Astrocyte of the cerebellum (primary cell): ENCODE results near the gene SEPTIN10.

Experiments used
- DNase-seq: peaks from one replicate; pipeline ENCODE4 v3.0.0-alpha.2; 2011; ENCODE audit warnings: low read depth
- H3K4me3 ChIP-seq: 2 replicates; pipeline ENCODE4 v1.5.1; 2011; ENCODE audit warnings: mild to moderate bottlenecking, low read depth, low read length, moderate library complexity
- CTCF ChIP-seq: IDR thresholded peaks from 2 replicates; pipeline ENCODE4 v1.5.1; 2012; ENCODE audit warnings: low read length, low read depth, moderate library complexity, mild to moderate bottlenecking; ENCODE audit errors: missing control alignments
- in situ Hi-C: cut with HindIII; loops from 2 replicates; pipeline ENCODE4 v1.10.0; 2017; ENCODE audit warnings: low sequenced_read_pairs

SEPTIN10 gene

GRCh38 chr2:109649736-109650695 lies 36.2 kb upstream of the SEPTIN10 start:
- H3K4me3 ChIP-seq: no peak overlapping the region
- in situ Hi-C loops: loop anchor here (5.0 kb wide), 3 partner anchors 43 to 93 kb away; no protein-coding TSS in a partner anchor
- no peak for TF ChIP-seq CTCF
- DNase-seq: no peak

- in situ Hi-C loops: loop anchor here (5.0 kb wide), 3 partner anchors 41 to 91 kb away; no protein-coding TSS in a partner anchor
- no peak overlapping the region for H3K4me3 ChIP-seq
- no peak for DNase-seq
- TF ChIP-seq CTCF: no peak
Measured at GRCh38 chr2:109648041-109648527, 34.3 kb upstream of the SEPTIN10 start.

DNA sequence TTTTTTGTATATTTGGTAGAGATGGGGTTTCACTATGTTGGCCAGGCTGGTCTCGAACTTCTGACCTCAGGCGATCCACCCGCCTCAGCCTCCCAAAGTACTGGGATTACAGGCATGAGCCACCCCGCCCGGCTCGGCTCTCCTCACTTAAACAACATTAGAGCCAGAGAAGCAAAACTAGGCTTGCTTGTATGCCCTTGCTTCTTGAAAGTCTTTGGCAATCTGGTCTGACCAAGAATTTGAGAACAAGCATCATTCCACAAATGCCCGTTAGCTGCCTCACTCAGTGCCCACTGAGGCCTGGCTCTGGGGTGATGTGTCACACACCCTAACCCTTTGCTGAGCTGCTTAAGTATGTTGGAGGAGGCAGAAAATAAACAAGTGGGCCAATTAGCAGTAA lies 33.9 kb upstream of the SEPTIN10 start:
- in situ Hi-C loops: loop anchor here (5.0 kb wide), 3 partner anchors 40 to 90 kb away; no protein-coding TSS in a partner anchor
- no peak for TF ChIP-seq CTCF
- H3K4me3 ChIP-seq: no peak overlapping the region
- no peak for DNase-seq

DNA sequence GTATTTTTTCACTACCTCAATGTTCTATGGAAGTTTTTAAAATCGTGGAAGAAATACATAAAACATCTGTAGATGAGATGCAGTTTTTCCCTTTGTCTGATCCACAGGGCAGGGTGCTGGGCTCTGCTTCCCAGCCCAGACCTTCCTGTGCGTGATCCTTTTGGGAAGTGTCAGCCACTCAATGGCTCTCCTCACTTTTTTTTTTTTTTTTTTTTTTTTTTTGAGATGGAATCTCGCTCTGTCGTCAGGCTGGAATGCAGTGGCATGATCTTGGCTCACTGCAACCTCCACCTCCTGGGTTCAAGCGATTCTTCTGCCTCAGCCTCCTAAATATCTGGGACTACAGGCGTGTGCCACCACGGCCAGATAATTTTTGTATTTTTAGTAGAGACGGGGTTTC lies 33.2 kb upstream of the SEPTIN10 start:
- H3K4me3 ChIP-seq: no peak overlapping the region
- in situ Hi-C loops: loop anchor here (5.0 kb wide), 3 partner anchors 40 to 90 kb away; no protein-coding TSS in a partner anchor
- DNase-seq: no peak
- no peak for TF ChIP-seq CTCF

DNA sequence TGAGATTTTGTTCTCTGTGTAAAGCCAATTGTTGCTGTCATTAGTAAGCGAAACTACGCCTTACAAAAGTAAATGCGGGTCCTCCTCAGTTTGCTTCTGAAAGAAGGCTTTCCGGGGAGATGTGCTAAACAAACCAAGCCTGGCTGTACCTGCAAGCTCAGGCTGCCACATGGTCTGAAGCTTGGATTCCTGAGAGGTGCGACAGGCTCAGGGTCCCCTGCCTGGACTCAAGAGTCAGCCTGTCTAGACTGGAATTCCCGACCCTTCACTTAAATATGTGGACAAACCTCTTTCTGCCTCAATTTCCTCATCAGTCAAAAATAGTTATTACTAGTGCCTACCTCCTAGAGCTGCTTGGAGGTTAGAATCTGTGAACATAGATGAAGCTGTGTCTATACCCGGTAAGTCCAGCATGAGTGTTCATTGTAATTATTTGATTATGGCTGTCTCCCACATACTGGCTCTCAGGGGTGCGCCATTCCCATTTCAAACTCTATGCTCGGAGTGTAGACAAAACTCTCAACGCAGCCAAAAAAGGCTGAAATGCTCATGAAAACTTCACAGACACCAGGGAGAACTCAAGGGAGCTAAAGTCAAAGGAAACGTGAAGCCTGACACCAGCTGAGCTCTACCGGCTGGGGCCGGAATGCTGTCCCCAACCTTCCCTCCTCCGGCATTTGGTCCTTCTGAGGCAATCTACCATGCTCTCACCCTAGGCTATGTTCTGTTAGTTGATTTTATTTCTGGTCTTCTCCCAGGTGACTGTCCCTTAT lies 31.8 kb upstream of the SEPTIN10 start:
- no peak for DNase-seq
- no peak for TF ChIP-seq CTCF
- in situ Hi-C loops: loop anchor here (5.0 kb wide), 3 partner anchors 38 to 88 kb away; no protein-coding TSS in a partner anchor
- no peak overlapping the region for H3K4me3 ChIP-seq
